Measurements from ENCODE around the gene ZSCAN2.

DNA sequence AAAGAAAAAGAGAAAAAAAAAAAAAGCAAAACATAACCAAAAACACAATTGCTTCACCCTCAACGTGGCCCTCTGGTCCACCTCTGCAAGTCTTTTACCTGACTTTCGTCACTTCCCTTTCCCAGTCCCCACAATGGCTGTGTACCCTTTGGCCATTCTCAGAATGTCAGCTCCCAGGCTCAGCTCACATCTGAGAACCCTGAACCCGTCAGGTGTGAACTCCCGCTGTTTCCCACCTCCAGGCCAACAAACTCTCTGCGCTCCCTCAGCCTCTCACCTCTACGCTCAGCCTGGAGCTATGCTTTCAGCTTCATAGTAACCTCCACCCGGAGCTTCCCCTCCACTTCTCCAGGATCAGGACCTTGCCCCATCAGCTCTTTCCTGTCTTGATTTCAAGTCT lies 23.6 kb downstream of the ZSCAN2 start:
- TF ChIP-seq, protein P1, sequence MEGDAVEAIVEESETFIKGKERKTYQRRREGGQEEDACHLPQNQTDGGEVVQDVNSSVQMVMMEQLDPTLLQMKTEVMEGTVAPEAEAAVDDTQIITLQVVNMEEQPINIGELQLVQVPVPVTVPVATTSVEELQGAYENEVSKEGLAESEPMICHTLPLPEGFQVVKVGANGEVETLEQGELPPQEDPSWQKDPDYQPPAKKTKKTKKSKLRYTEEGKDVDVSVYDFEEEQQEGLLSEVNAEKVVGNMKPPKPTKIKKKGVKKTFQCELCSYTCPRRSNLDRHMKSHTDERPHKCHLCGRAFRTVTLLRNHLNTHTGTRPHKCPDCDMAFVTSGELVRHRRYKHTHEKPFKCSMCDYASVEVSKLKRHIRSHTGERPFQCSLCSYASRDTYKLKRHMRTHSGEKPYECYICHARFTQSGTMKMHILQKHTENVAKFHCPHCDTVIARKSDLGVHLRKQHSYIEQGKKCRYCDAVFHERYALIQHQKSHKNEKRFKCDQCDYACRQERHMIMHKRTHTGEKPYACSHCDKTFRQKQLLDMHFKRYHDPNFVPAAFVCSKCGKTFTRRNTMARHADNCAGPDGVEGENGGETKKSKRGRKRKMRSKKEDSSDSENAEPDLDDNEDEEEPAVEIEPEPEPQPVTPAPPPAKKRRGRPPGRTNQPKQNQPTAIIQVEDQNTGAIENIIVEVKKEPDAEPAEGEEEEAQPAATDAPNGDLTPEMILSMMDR (conservative IDR thresholded peaks at IDR 0.05; ENCODE audit: low read depth, low read length): no peak
- TF ChIP-seq EZH2 (IDR thresholded peaks at IDR 0.05; ENCODE audit: borderline replicate concordance, low read depth, low read length, poor library complexity, severe bottlenecking): no peak
